GM12891 (cell line): ENCODE results near the gene TTC7B.

Experiments used
- POLR2A ChIP-seq: IDR thresholded peaks from 2 replicates; pipeline ENCODE4 v1.6.1; 2011; ENCODE audit warnings: low read depth, low read length, control low read depth
- POLR2AphosphoS5 ChIP-seq: IDR thresholded peaks from 2 replicates; pipeline ENCODE4 v1.6.1; 2011; ENCODE audit warnings: low read depth, low read length, control low read depth
- POU2F2 ChIP-seq: IDR thresholded peaks from 2 replicates; pipeline ENCODE4 v1.6.1; 2011; ENCODE audit warnings: low read depth, mild to moderate bottlenecking, control low read depth, low read length, moderate library complexity

DNA sequence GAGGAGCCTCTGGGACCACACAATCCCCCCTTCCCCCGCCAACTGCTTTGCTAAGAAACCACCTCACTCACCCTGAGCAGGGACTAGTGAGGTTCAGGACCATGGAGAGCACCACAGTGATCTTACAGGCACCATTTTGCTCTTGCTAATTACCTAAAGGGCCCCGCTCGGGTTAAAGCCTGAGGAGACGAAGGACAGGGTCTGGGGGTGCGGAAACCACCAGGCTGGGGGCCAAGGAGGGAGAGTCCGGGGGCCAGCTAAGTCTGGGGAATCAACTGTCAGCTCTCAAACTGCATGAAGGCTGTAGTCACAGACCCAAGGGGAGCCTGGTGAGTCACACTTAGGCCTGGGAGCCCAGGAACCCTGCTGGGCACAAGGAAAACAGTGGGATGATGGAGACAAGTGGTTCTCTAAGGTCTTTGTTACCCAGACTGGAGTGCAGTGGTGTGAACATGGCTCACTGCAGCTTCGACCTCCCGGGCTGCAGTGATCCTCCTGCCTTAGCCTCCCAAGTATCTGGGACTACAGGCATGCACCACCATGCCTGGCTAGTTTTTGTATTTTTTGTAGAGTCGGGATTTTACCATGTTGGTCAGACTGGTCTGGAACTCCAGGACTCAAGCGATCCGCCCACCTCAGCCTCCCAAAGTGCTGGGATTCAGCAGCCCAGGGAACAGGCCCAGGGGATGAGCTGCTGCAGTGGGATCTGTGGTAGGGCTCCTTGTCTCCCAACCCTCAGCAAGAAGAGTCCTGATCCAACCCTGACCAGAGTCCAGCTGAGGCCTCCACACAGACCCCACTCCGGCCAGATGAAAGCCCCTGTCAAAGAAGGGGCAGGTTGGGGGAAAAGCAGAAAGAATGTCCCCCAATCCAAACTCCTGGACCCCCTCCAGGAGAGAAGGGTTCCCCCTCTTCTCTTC lies 320.6 kb downstream of the TTC7B start:
- no peak for TF ChIP-seq POLR2AphosphoS5
- TF ChIP-seq POLR2A: no peak
- no peak for TF ChIP-seq POU2F2
